Nephron (organoid): ENCODE measurements around the gene MYO1H.

Experiments used
- H3K27ac Mint-ChIP-seq, 3 experiments: 2 replicates each; pipeline ENCODE4 v1.8.0; 2020; ENCODE audit warnings: mixed read lengths in 3 of 3, mild to moderate bottlenecking in 2 of 3, moderate library complexity in 1 of 3
- H3K27me3 Mint-ChIP-seq: 2 replicates; pipeline ENCODE4 v1.8.0; 2021; ENCODE audit warnings: low read depth, mild to moderate bottlenecking, moderate library complexity, mixed read lengths
- H3K36me3 Mint-ChIP-seq: 2 replicates; pipeline ENCODE4 v1.8.0; 2020; ENCODE audit warnings: low read depth, mixed read lengths
- H3K4me1 Mint-ChIP-seq: 2 replicates; pipeline ENCODE4 v1.8.0; 2020; ENCODE audit warnings: mixed read lengths
- H3K4me3 Mint-ChIP-seq, 3 experiments: 2 replicates each; pipeline ENCODE4 v1.8.0; 2020; ENCODE audit warnings: mild to moderate bottlenecking in 3 of 3, mixed read lengths in 3 of 3, moderate library complexity in 2 of 3
- H3K9me3 Mint-ChIP-seq: 2 replicates; pipeline ENCODE4 v1.8.0; 2020; ENCODE audit warnings: mixed read lengths
- CTCF ChIP-seq, 3 experiments: fragments of 200-600 bp; sonication (generic); IDR thresholded peaks; one replicate each; pipeline ENCODE4 v1.5.0; 2021; ENCODE audit warnings: antibody characterized with exemption in 3 of 3; ENCODE audit not compliant: unreplicated experiment in 3 of 3

The MYO1H gene

GRCh38 chr12:109347589-109347988 is at the start of gene MYO1H:
Gene MYO1H (plus strand): TSS chr12:109347900. CDS start chr12:109347961, 61 bp downstream.
- no peaks in the 10 kb centered on the region for H3K4me1 Mint-ChIP-seq
- no peaks in the 10 kb centered on the region for H3K36me3 Mint-ChIP-seq
- peaks cover 3% of the 10 kb centered on the region for H3K27me3 Mint-ChIP-seq
- peak within 1 kb of the TSS in 2 of 3 experiments; percentile 64 to 80 for H3K27ac Mint-ChIP-seq
- no peak within 1 kb of the TSS for H3K4me3 Mint-ChIP-seq
- peaks cover 5% of the 10 kb centered on the region for H3K9me3 Mint-ChIP-seq
- no peak for TF ChIP-seq CTCF (IDR thresholded peaks at IDR 0.05; ENCODE audit: unreplicated experiment in 3 of 3)

GRCh38 chr12:109299849-109300248 is 47.9 kb upstream of the MYO1H start:
- TF ChIP-seq CTCF (IDR thresholded peaks at IDR 0.05; ENCODE audit: unreplicated experiment in 3 of 3), result no peak

GRCh38 chr12:109301643-109302168 is 46.0 kb upstream of the MYO1H start:
- Mint-ChIP-seq H3K4me1 (no peaks in the 10 kb centered on the region), H3K9me3 (no peaks in the 10 kb centered on the region), H3K36me3 (no peaks in the 10 kb centered on the region), H3K27me3 (peaks cover 84% of the 10 kb centered on the region), H3K27ac (no peak overlapping the region), H3K4me3 (no peak overlapping the region)
- no peak for TF ChIP-seq CTCF (IDR thresholded peaks at IDR 0.05; ENCODE audit: unreplicated experiment in 3 of 3)

More at GRCh38 chr12:109299849-109300248, 47.9 kb upstream of the MYO1H start:
- Mint-ChIP-seq H3K4me3 (no peak overlapping the region), H3K9me3 (no peaks in the 10 kb centered on the region), H3K4me1 (no peaks in the 10 kb centered on the region), H3K36me3 (no peaks in the 10 kb centered on the region), H3K27ac (no peak overlapping the region), H3K27me3 (peaks cover 67% of the 10 kb centered on the region)

GRCh38 chr12:109302358-109302757 is 45.3 kb upstream of the MYO1H start:
- Mint-ChIP-seq H3K4me3 (no peak overlapping the region), H3K36me3 (no peaks in the 10 kb centered on the region), H3K27ac (no peak overlapping the region), H3K4me1 (no peaks in the 10 kb centered on the region), H3K27me3 (peaks cover 87% of the 10 kb centered on the region), H3K9me3 (no peaks in the 10 kb centered on the region)
- TF ChIP-seq CTCF (IDR thresholded peaks at IDR 0.05; ENCODE audit: unreplicated experiment in 3 of 3), result peak in 1 of 3 experiments; percentile 15

GRCh38 chr12:109302770-109303169 is 44.9 kb upstream of the MYO1H start:
- peaks cover 87% of the 10 kb centered on the region for H3K27me3 Mint-ChIP-seq
- no peaks in the 10 kb centered on the region for H3K4me1 Mint-ChIP-seq
- TF ChIP-seq CTCF (IDR thresholded peaks at IDR 0.05; ENCODE audit: unreplicated experiment in 3 of 3), result no peak
- no peak overlapping the region for H3K4me3 Mint-ChIP-seq
- no peaks in the 10 kb centered on the region for H3K36me3 Mint-ChIP-seq
- H3K9me3 Mint-ChIP-seq, result no peaks in the 10 kb centered on the region
- H3K27ac Mint-ChIP-seq, result no peak overlapping the region

GRCh38 chr12:109304485-109304884 is 43.2 kb upstream of the MYO1H start:
- Mint-ChIP-seq H3K36me3 (no peaks in the 10 kb centered on the region), H3K9me3 (no peaks in the 10 kb centered on the region), H3K4me1 (no peaks in the 10 kb centered on the region), H3K27ac (no peak overlapping the region), H3K4me3 (no peak overlapping the region), H3K27me3 (peaks cover 88% of the 10 kb centered on the region)
- TF ChIP-seq CTCF (IDR thresholded peaks at IDR 0.05; ENCODE audit: unreplicated experiment in 3 of 3), result no peak
